ENCODE results near the gene ACOT11. TPM values are rescaled to one million over a fixed set of nuclear protein-coding genes. Genes with fewer than 3 reads are reported as not detected.

ACOT11 gene
- polyA plus RNA-seq, 1 donor (not counting 4 experiments of a cell fraction or from before 2014, with no cell fraction given), result 3.4 TPM

DNA sequence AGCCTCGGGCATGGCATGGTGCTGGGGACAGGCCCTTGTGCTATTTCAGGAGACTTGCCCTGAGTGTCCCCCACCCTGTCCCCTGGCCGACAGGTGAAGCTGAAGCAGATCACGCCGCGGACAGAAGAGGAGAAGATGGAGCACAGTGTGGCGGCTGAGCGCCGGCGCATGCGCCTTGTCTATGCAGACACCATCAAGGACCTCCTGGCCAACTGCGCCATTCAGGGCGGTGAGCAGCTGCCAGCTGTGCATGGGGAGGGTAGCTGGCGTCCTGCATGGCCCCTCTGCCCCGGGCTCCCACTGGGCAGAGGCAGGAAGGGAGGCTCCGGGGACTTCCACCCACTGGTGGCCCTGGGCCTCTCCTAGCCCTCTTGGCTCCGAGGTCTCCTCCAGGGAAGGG lies 46.4 kb downstream of the ACOT11 start:
- Histone ChIP-seq H3K9ac (ENCODE audit: control insufficient read depth, extremely low read depth, insufficient read depth, low read length) (no peak overlapping the region), H2AFZ (ENCODE audit: control insufficient read depth, low read length) (no peak overlapping the region), H3K9me3 (ENCODE audit: control insufficient read depth, low read depth, low read length) (no peaks in the 10 kb centered on the region), H3K4me2 (ENCODE audit: control insufficient read depth, extremely low read depth, insufficient read depth, low read depth, low read length) (no peak overlapping the region), H3K4me3 (ENCODE audit: control insufficient read depth in 2 of 3, extremely low read depth in 1 of 3, insufficient read depth in 2 of 3, low read depth in 1 of 3, low read length in 3 of 3) (no peak overlapping the region), H3K36me3 (ENCODE audit: control insufficient read depth in 2 of 2, extremely low read depth in 1 of 2, insufficient read depth in 2 of 2, low read length in 2 of 2) (no peaks in the 10 kb centered on the region), H4K20me1 (ENCODE audit: control insufficient read depth, extremely low read depth, insufficient read depth, low read length) (no peaks in the 10 kb centered on the region), H3K27me3 (ENCODE audit: control insufficient read depth, extremely low read depth, insufficient read depth, low read length) (no peaks in the 10 kb centered on the region), H3K9me1 (ENCODE audit: control insufficient read depth, extremely low read depth, insufficient read depth, low read length) (no peaks in the 10 kb centered on the region), H3K27ac (ENCODE audit: control insufficient read depth, insufficient read depth, low read length) (no peak overlapping the region), H3K79me2 (ENCODE audit: control insufficient read depth, insufficient read depth, low read length) (no peaks in the 10 kb centered on the region), H3K4me1 (ENCODE audit: control insufficient read depth, extremely low read depth, insufficient read depth, low read length) (no peaks in the 10 kb centered on the region)
- no peak for TF ChIP-seq EZH2 (IDR thresholded peaks at IDR 0.05; ENCODE audit: low read length)
- TF ChIP-seq, protein P1, sequence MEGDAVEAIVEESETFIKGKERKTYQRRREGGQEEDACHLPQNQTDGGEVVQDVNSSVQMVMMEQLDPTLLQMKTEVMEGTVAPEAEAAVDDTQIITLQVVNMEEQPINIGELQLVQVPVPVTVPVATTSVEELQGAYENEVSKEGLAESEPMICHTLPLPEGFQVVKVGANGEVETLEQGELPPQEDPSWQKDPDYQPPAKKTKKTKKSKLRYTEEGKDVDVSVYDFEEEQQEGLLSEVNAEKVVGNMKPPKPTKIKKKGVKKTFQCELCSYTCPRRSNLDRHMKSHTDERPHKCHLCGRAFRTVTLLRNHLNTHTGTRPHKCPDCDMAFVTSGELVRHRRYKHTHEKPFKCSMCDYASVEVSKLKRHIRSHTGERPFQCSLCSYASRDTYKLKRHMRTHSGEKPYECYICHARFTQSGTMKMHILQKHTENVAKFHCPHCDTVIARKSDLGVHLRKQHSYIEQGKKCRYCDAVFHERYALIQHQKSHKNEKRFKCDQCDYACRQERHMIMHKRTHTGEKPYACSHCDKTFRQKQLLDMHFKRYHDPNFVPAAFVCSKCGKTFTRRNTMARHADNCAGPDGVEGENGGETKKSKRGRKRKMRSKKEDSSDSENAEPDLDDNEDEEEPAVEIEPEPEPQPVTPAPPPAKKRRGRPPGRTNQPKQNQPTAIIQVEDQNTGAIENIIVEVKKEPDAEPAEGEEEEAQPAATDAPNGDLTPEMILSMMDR (optimal IDR thresholded peaks at IDR 0.05 in 1 of 3, IDR thresholded peaks at IDR 0.05 in 1 of 3, conservative IDR thresholded peaks at IDR 0.05 in 1 of 3; ENCODE audit: extremely low read depth in 1 of 3, insufficient read depth in 2 of 3, low read length in 3 of 3), result no peak
- DNase-seq (ENCODE audit: low read depth, low spot score) (no peak), FAIRE-seq (no peak)
- dilution Hi-C loops (cut with MboI; ENCODE audit: extremely low pct_ligation_motif_present, low sequenced_read_pairs), result no loop called here

DNA sequence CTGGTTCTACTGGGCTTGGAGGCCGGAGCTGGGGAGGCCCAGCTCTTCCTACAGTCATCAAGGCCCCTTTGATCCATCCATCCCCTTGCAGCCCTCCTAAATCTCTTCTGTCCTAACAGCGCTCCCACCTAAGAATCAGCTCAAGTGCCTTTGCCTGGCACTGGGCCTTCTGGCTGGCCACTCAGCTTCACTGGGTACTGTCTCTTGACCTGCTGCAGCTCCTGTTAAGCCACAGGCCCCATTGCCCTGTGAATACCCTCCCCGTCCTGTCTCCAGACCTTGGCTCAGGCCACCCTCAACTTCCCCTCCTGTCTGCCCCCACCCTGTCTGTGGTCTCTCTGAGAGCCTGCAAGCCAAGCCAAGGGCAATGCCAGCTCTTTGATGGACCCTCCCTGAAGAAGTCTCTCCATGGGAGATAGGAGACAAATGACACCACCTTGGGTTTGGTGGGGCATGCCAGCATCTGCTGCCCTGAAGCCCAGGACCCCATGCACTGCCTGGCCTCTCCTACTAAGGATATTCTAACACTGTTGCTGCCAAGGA lies 48.0 kb downstream of the ACOT11 start:
- FAIRE-seq (no peak), DNase-seq (ENCODE audit: low read depth, low spot score) (no peak)
- no peak overlapping the region for H3K27ac ChIP-seq (ENCODE audit: control insufficient read depth, insufficient read depth, low read length)
- no peaks in the 10 kb centered on the region for H3K36me3 ChIP-seq (ENCODE audit: control insufficient read depth in 2 of 2, extremely low read depth in 1 of 2, insufficient read depth in 2 of 2, low read length in 2 of 2)
- H3K9me3 ChIP-seq (ENCODE audit: control insufficient read depth, low read depth, low read length), result no peaks in the 10 kb centered on the region
- H3K4me2 ChIP-seq (ENCODE audit: control insufficient read depth, extremely low read depth, insufficient read depth, low read depth, low read length), result no peak overlapping the region
- H3K4me3 ChIP-seq (ENCODE audit: control insufficient read depth in 2 of 3, extremely low read depth in 1 of 3, insufficient read depth in 2 of 3, low read depth in 1 of 3, low read length in 3 of 3), result no peak overlapping the region
- no peaks in the 10 kb centered on the region for H3K9me1 ChIP-seq (ENCODE audit: control insufficient read depth, extremely low read depth, insufficient read depth, low read length)
- H4K20me1 ChIP-seq (ENCODE audit: control insufficient read depth, extremely low read depth, insufficient read depth, low read length), result no peaks in the 10 kb centered on the region
- H3K9ac ChIP-seq (ENCODE audit: control insufficient read depth, extremely low read depth, insufficient read depth, low read length), result no peak overlapping the region
- H2AFZ ChIP-seq (ENCODE audit: control insufficient read depth, low read length), result no peak overlapping the region
- dilution Hi-C loops (cut with MboI; ENCODE audit: extremely low pct_ligation_motif_present, low sequenced_read_pairs), result no loop called here
- no peaks in the 10 kb centered on the region for H3K4me1 ChIP-seq (ENCODE audit: control insufficient read depth, extremely low read depth, insufficient read depth, low read length)
- H3K27me3 ChIP-seq (ENCODE audit: control insufficient read depth, extremely low read depth, insufficient read depth, low read length), result no peaks in the 10 kb centered on the region
- no peaks in the 10 kb centered on the region for H3K79me2 ChIP-seq (ENCODE audit: control insufficient read depth, insufficient read depth, low read length)
- TF ChIP-seq, protein P1 (optimal IDR thresholded peaks at IDR 0.05 in 1 of 3, IDR thresholded peaks at IDR 0.05 in 1 of 3, conservative IDR thresholded peaks at IDR 0.05 in 1 of 3; ENCODE audit: extremely low read depth in 1 of 3, insufficient read depth in 2 of 3, low read length in 3 of 3), result no peak
- TF ChIP-seq EZH2 (IDR thresholded peaks at IDR 0.05; ENCODE audit: low read length), result no peak
